HCT116 (cell line): ENCODE measurements around the gene CHI3L2.

Experiments
- EGR1 ChIP-seq: IDR thresholded peaks from 2 replicates; pipeline ENCODE4 v1.6.1; 2012; ENCODE audit warnings: low read depth
- EZH2 ChIP-seq: fragments of 200-600 bp; sonication (generic); IDR thresholded peaks from 2 replicates; pipeline ENCODE4 v1.6.1; 2017; ENCODE audit warnings: antibody characterized with exemption, mixed run types
- EZH2phosphoT487 ChIP-seq: fragments of 200-600 bp; IDR thresholded peaks from 2 replicates; pipeline ENCODE4 v1.6.1; 2018; ENCODE audit warnings: antibody characterized with exemption, borderline replicate concordance
- POLR2A ChIP-seq: IDR thresholded peaks from 2 replicates; pipeline ENCODE4 v1.7.0; 2011; ENCODE audit warnings: borderline replicate concordance; ENCODE audit not compliant: insufficient read depth, insufficient read length; ENCODE audit errors: extremely low read depth
- POLR2AphosphoS5 ChIP-seq: IDR thresholded peaks from 2 replicates; pipeline ENCODE4 v1.6.1; 2011; ENCODE audit warnings: mild to moderate bottlenecking, low read depth, low read length, moderate library complexity
- SIN3A ChIP-seq: IDR thresholded peaks from 2 replicates; pipeline ENCODE4 v1.6.1; 2012; ENCODE audit warnings: low read depth
- TCF7L2 ChIP-seq: IDR thresholded peaks from 2 replicates; pipeline ENCODE4 v1.7.0; 2011; ENCODE audit warnings: borderline replicate concordance, inconsistent platforms; ENCODE audit not compliant: insufficient read depth, insufficient read length; ENCODE audit errors: extremely low read depth
- YY1 ChIP-seq: IDR thresholded peaks from 2 replicates; pipeline ENCODE4 v1.6.1; 2011; ENCODE audit warnings: low read length, low read depth, moderate library complexity, mild to moderate bottlenecking; ENCODE audit not compliant: insufficient replicate concordance; ENCODE audit errors: extremely low read depth
- ZNF274 ChIP-seq: fragments of 200-500 bp; sonication (Bioruptor generic); IDR thresholded peaks from 2 replicates; pipeline ENCODE4 v1.6.1; 2014; ENCODE audit warnings: mild to moderate bottlenecking, low read depth, low read length, inconsistent platforms
- TF ChIP-seq, protein P1 (sequence below), 3 experiments: fragments of 200-600 bp in 1 of 3; sonication (generic) in 1 of 3; IDR thresholded peaks in 2 of 3; conservative IDR thresholded peaks in 1 of 3; 2 replicates each; pipeline ENCODE4 v1.5.1; 2012 to 2017; ENCODE audit warnings: low read depth in 2 of 3, low read length in 2 of 3, antibody characterized with exemption in 1 of 3, borderline replicate concordance in 1 of 3, control low read depth in 1 of 3, mild to moderate bottlenecking in 1 of 3, mixed read lengths in 1 of 3, mixed run types in 1 of 3, moderate library complexity in 1 of 3; ENCODE audit not compliant: insufficient read depth in 1 of 3
- TF ChIP-seq, protein P2 (sequence below): IDR thresholded peaks from 2 replicates; pipeline ENCODE4 v1.6.1; 2012
- TF ChIP-seq, protein P3 (sequence below): IDR thresholded peaks from 2 replicates; pipeline ENCODE4 v1.6.1; 2012

DNA sequence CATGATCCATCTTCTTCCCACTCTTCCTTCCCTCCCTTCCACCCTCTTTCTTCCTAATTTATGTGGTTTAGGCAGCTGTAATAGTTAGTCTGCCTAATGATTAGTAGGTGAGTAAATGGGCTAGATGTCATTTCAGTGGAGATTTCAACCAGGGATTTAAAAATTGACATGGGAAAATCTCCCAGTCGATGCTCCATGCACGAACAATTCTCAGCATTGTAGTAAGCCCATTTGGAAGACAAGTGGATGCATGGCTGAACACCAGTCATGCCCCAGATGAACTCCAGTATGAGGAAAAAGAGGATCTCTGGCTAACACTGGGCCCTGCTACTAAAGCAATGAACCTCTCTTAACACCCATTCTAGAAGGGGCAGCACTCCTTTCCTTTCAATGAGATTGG is 25.3 kb downstream of the CHI3L2 start:
- TF ChIP-seq EZH2phosphoT487 (no peak), POLR2A (no peak), TCF7L2 (no peak), EZH2 (no peak), EGR1 (no peak), POLR2AphosphoS5 (no peak), YY1 (no peak), SIN3A (no peak), ZNF274 (no peak)
- TF ChIP-seq, protein P1, sequence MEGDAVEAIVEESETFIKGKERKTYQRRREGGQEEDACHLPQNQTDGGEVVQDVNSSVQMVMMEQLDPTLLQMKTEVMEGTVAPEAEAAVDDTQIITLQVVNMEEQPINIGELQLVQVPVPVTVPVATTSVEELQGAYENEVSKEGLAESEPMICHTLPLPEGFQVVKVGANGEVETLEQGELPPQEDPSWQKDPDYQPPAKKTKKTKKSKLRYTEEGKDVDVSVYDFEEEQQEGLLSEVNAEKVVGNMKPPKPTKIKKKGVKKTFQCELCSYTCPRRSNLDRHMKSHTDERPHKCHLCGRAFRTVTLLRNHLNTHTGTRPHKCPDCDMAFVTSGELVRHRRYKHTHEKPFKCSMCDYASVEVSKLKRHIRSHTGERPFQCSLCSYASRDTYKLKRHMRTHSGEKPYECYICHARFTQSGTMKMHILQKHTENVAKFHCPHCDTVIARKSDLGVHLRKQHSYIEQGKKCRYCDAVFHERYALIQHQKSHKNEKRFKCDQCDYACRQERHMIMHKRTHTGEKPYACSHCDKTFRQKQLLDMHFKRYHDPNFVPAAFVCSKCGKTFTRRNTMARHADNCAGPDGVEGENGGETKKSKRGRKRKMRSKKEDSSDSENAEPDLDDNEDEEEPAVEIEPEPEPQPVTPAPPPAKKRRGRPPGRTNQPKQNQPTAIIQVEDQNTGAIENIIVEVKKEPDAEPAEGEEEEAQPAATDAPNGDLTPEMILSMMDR (IDR thresholded peaks at IDR 0.05 in 2 of 3, conservative IDR thresholded peaks at IDR 0.05 in 1 of 3; ENCODE audit: borderline replicate concordance in 1 of 3, insufficient read depth in 1 of 3, low read depth in 2 of 3, low read length in 2 of 3): no peak
- TF ChIP-seq, protein P2, sequence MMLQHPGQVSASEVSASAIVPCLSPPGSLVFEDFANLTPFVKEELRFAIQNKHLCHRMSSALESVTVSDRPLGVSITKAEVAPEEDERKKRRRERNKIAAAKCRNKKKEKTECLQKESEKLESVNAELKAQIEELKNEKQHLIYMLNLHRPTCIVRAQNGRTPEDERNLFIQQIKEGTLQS: no peak
- TF ChIP-seq, protein P3, sequence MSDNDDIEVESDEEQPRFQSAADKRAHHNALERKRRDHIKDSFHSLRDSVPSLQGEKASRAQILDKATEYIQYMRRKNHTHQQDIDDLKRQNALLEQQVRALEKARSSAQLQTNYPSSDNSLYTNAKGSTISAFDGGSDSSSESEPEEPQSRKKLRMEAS: no peak
